Mesothelial cell of epicardium (in vitro differentiated cells): ENCODE measurements around the gene BRAT1. TPM values are rescaled to one million over a fixed set of nuclear protein-coding genes. Genes with fewer than 3 reads are reported as not detected.

ENCODE experiments used
- DNase-seq, 2 experiments: peaks; one replicate each; pipeline ENCODE4 v3.0.0; 2021; ENCODE audit warnings: low spot score in 2 of 2; ENCODE audit not compliant: unreplicated experiment in 2 of 2
- H3K27ac Mint-ChIP-seq: 2 replicates; pipeline ENCODE4 v1.8.0; 2021; ENCODE audit warnings: mixed read lengths
- H3K27me3 Mint-ChIP-seq: 2 replicates; pipeline ENCODE4 v1.8.0; 2021; ENCODE audit warnings: low read depth, mixed read lengths
- H3K36me3 Mint-ChIP-seq: 2 replicates; pipeline ENCODE4 v1.8.0; 2021; ENCODE audit warnings: mixed read lengths
- H3K4me1 Mint-ChIP-seq: 2 replicates; pipeline ENCODE4 v1.8.0; 2021; ENCODE audit warnings: mixed read lengths
- H3K4me3 Mint-ChIP-seq: 2 replicates; pipeline ENCODE4 v1.8.0; 2021; ENCODE audit warnings: mild to moderate bottlenecking, moderate library complexity, mixed read lengths
- H3K9me3 Mint-ChIP-seq: 2 replicates; pipeline ENCODE4 v1.8.0; 2021; ENCODE audit warnings: mixed read lengths
- microRNA-seq: library from miRNA; unstranded; fragments of <30 nt; microRNA quantifications from one replicate; pipeline ENCODE4 v1.2.0, GENCODE V29; 2021; ENCODE audit warnings: inconsistent platforms, mixed read lengths
- total RNA-seq: library from RNA; stranded (reverse); gene quantifications from 3 replicates; pipeline ENCODE4 v1.2.1, GENCODE V29; 2021
- TF ChIP-seq, protein P1 (sequence below): fragments of 200-600 bp; sonication (generic); IDR thresholded peaks from one replicate; pipeline ENCODE4 v1.5.0; 2021; ENCODE audit warnings: antibody characterized with exemption; ENCODE audit not compliant: unreplicated experiment

Gene BRAT1
- total RNA-seq, 1 donor from 2014 or later: 47.6 TPM

DNA sequence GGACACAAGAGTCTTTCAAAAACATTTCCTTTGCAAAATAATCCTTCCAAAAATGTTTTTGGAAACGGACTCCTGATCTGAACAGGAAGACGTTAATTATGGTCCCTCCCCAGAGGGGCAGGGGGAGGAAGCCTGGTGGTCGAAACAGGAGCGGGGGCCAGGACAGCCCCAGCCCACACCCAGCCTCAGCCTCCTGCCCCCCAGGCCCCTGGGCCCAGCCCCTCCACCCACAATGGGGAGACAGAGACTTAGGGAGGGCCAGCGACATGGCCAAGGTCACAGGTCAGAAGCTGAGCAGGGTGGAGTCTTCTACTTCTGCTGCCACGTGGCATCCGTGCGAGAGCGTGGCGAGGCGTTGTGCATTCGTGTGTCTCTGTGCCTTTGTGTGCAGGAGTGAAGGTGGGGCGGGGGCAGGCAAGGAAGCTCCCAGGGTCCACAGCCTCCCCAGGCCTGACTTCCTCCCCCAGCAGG is 65.1 kb downstream of the BRAT1 start:
- Mint-ChIP-seq H3K4me3 (no peak overlapping the region), H3K27me3 (peaks cover 2% of the 10 kb centered on the region), H3K9me3 (no peaks in the 10 kb centered on the region), H3K27ac (no peak overlapping the region), H3K4me1 (peaks cover 11% of the 10 kb centered on the region), H3K36me3 (no peaks in the 10 kb centered on the region)
- DNase-seq: no peak
- TF ChIP-seq, protein P1, sequence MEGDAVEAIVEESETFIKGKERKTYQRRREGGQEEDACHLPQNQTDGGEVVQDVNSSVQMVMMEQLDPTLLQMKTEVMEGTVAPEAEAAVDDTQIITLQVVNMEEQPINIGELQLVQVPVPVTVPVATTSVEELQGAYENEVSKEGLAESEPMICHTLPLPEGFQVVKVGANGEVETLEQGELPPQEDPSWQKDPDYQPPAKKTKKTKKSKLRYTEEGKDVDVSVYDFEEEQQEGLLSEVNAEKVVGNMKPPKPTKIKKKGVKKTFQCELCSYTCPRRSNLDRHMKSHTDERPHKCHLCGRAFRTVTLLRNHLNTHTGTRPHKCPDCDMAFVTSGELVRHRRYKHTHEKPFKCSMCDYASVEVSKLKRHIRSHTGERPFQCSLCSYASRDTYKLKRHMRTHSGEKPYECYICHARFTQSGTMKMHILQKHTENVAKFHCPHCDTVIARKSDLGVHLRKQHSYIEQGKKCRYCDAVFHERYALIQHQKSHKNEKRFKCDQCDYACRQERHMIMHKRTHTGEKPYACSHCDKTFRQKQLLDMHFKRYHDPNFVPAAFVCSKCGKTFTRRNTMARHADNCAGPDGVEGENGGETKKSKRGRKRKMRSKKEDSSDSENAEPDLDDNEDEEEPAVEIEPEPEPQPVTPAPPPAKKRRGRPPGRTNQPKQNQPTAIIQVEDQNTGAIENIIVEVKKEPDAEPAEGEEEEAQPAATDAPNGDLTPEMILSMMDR: no peak

GRCh38 chr7:2488681-2489080 is 66.6 kb downstream of the BRAT1 start:
- no peak overlapping the region for H3K27ac Mint-ChIP-seq
- TF ChIP-seq, protein P1: no peak
- H3K36me3 Mint-ChIP-seq: no peaks in the 10 kb centered on the region
- no peak for DNase-seq
- H3K4me1 Mint-ChIP-seq: peaks cover 6% of the 10 kb centered on the region
- no peak overlapping the region for H3K4me3 Mint-ChIP-seq
- H3K9me3 Mint-ChIP-seq: no peaks in the 10 kb centered on the region
- H3K27me3 Mint-ChIP-seq: no peaks in the 10 kb centered on the region

DNA sequence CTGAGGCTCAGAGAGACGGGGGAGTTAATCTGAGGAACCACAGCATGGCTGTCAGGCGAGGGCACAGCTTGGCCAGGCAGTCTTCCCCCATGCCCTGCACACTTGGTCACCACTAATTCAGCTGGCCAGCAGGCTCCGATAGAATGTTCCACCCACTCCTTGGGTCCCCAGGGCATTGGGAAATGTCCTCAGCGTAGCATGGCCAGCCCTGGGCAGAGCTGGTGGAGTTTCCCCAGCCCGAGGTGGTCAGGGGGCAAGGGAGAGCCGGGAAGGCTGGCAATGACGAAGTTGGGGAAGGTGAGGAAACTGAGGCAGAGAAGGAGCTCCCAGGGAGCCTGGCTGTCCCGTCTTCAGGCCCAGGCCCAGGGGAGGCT is 67.1 kb downstream of the BRAT1 start:
- Mint-ChIP-seq H3K9me3 (no peaks in the 10 kb centered on the region), H3K4me3 (no peak overlapping the region), H3K4me1 (peaks cover 3% of the 10 kb centered on the region), H3K36me3 (no peaks in the 10 kb centered on the region), H3K27ac (peak overlapping the region; percentile 54), H3K27me3 (no peaks in the 10 kb centered on the region)
- DNase-seq: no peak
- TF ChIP-seq, protein P1: no peak

Small RNA genes within 50 kb of the gene (microRNA-seq; reads per million reads assigned to microRNA genes)
- not detected for gene MIR4648

Other genes starting within 250 kb of the BRAT1 start
- gene SNX8, start 241.1 kb downstream of the BRAT1 start, total RNA-seq: 35.3 to 42.6 TPM (median 41.2 TPM) in 3 replicates
- gene EIF3B, start 200.7 kb downstream of the BRAT1 start, total RNA-seq: 198 to 200 TPM (median 199 TPM) in 3 replicates
- 20.0 to 22.4 TPM (median 20.4 TPM) in 3 replicates for gene CHST12, start 151.9 kb downstream of the BRAT1 start, total RNA-seq
- not detected in 3 replicates for gene GRIFIN, start 79.1 kb downstream of the BRAT1 start, total RNA-seq
- 16.0 to 19.0 TPM (median 16.3 TPM) in 3 replicates for gene LFNG, start 35.8 kb downstream of the BRAT1 start, total RNA-seq
- 26.6 to 29.6 TPM (median 26.6 TPM) in 3 replicates for gene IQCE, start 3.5 kb upstream of the BRAT1 start, total RNA-seq
- 282 to 296 TPM (median 282 TPM) in 3 replicates for gene TTYH3, start 76.5 kb upstream of the BRAT1 start, total RNA-seq
- 0.05 to 0.49 TPM (median 0.13 TPM) in 3 replicates for gene AMZ1, start 132.7 kb upstream of the BRAT1 start, total RNA-seq